ENCODE data around the gene KCTD17.

The KCTD17 gene

GRCh38 chr22:37053310-37054055 lies 1.9 kb downstream of the KCTD17 start:
- no peak for TF ChIP-seq CTCF (conservative IDR thresholded peaks at IDR 0.05; ENCODE audit: low read depth)
- CTCF ChIA-PET: interaction anchor here (0.6 kb wide), 1 partner anchor 328 kb away, joined by 3 read pairs; no protein-coding TSS in a partner anchor
- H3K27ac ChIP-seq: peak overlapping the region; percentile 26
- no peak for DNase-seq (ENCODE audit: low spot score)
- POLR2A ChIA-PET (ENCODE audit: low non-redundant PET): interaction anchor here (1.1 kb wide), 1 partner anchor 99 kb away, joined by 4 read pairs; no protein-coding TSS in a partner anchor

- TF ChIP-seq CTCF (conservative IDR thresholded peaks at IDR 0.05; ENCODE audit: low read depth): no peak
- ChIA-PET POLR2A (ENCODE audit: low non-redundant PET) (interaction anchor here (1.1 kb wide), 1 partner anchor 99 kb away, joined by 4 read pairs; no protein-coding TSS in a partner anchor), CTCF (interaction anchor here (0.6 kb wide), 1 partner anchor 327 kb away, joined by 3 read pairs; no protein-coding TSS in a partner anchor)
- 0 out of 2 replicates have a peak overlapping the region, but pooled peaks have one; percentile 26 for H3K27ac ChIP-seq
- no peak for DNase-seq (ENCODE audit: low spot score)
These were observed 2.5 kb downstream of the KCTD17 start for GRCh38 chr22:37054056-37054395.

GRCh38 chr22:37054600-37055365 lies 3.2 kb downstream of the KCTD17 start:
- H3K27ac ChIP-seq: no peak overlapping the region
- ChIA-PET POLR2A (ENCODE audit: low non-redundant PET) (no interaction called here), CTCF (interaction anchor here (0.6 kb wide), 1 partner anchor 202 kb away, joined by 6 read pairs; no protein-coding TSS in a partner anchor)
- no peak for DNase-seq (ENCODE audit: low spot score)
- no peak for TF ChIP-seq CTCF (conservative IDR thresholded peaks at IDR 0.05; ENCODE audit: low read depth)

- no peak overlapping the region for H3K27ac ChIP-seq
- no peak for TF ChIP-seq CTCF (conservative IDR thresholded peaks at IDR 0.05; ENCODE audit: low read depth)
- CTCF ChIA-PET: no interaction called here
- POLR2A ChIA-PET (ENCODE audit: low non-redundant PET): no interaction called here
- no peak for DNase-seq (ENCODE audit: low spot score)
These were observed 4.7 kb downstream of the KCTD17 start for GRCh38 chr22:37056246-37056645.

- ChIA-PET POLR2A (ENCODE audit: low non-redundant PET) (no interaction called here), CTCF (interaction anchor here (0.6 kb wide), 1 partner anchor 32 kb away, joined by 5 read pairs; no protein-coding TSS in a partner anchor)
- DNase-seq (ENCODE audit: low spot score): no peak
- H3K27ac ChIP-seq: no peak overlapping the region
- no peak for TF ChIP-seq CTCF (conservative IDR thresholded peaks at IDR 0.05; ENCODE audit: low read depth)
These were observed 5.7 kb downstream of the KCTD17 start for GRCh38 chr22:37057226-37057625.

GRCh38 chr22:37057796-37058510 lies 6.4 kb downstream of the KCTD17 start:
- ChIA-PET CTCF (no interaction called here), POLR2A (ENCODE audit: low non-redundant PET) (no interaction called here)
- H3K27ac ChIP-seq: 0 out of 2 replicates have a peak overlapping the region, but pooled peaks have one; percentile 0
- DNase-seq (ENCODE audit: low spot score): no peak
- no peak for TF ChIP-seq CTCF (conservative IDR thresholded peaks at IDR 0.05; ENCODE audit: low read depth)
